NCI-H2196 (cell line): ENCODE results near the gene CNOT6.
A peak's percentile ranks its signal among the peaks of the same experiment; 100 is the strongest.

ENCODE experiments used
- DNase-seq: peaks from one replicate; lab custom pipeline; 2025; ENCODE audit not compliant: unreplicated experiment; lab: John Stamatoyannopoulos, UW

Gene CNOT6

DNA sequence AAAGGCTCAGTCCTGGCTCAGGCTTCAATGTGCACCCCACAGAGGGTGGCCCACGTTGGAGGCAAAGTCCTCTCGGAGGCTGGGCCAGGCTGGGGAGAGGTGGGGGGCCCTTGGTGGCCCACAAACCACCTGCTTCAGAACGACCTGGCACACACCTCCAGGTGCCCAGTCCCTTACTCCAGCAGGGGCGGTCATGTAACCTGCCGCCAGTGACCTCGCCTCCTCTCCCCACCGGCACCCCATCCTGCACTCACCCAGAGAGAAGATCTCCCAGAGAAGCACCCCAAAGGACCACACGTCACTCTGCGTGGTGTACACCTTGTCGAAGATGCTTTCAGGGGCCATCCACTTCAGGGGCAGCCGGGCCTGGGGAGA is 119.6 kb downstream of the CNOT6 start:
- no peak for DNase-seq

GRCh38 chr5:180618487-180618828 is 124.3 kb downstream of the CNOT6 start:
- DNase-seq, result no peak

- peak; percentile 23 for DNase-seq
Measured at GRCh38 chr5:180618829-180619562, 124.8 kb downstream of the CNOT6 start.

DNA sequence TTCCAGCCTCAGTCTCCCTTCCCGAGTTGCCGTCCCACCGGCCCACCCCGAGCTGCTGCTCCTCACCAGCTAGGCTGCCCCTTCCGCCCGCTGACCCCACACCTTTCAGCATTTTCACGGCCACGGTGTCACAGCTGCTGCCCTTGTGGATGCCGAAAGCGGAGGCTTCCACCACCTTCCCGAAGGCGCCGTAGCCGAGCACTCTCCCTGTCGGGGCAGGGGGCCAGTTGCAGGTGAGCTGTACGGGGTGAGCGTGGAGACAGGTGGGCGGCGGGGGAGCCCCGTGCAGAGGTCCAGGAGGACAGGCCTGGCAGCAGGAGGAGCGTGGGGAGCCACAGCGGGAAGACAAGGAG is 125.4 kb downstream of the CNOT6 start:
- no peak for DNase-seq

GRCh38 chr5:180620014-180620413 is 125.8 kb downstream of the CNOT6 start:
- no peak for DNase-seq

GRCh38 chr5:180621311-180621710 is 127.1 kb downstream of the CNOT6 start:
- no peak for DNase-seq

- DNase-seq, result no peak
Measured at GRCh38 chr5:180622910-180623309, 128.7 kb downstream of the CNOT6 start.

- DNase-seq, result no peak
Measured at GRCh38 chr5:180623411-180623834, 129.2 kb downstream of the CNOT6 start.

DNA sequence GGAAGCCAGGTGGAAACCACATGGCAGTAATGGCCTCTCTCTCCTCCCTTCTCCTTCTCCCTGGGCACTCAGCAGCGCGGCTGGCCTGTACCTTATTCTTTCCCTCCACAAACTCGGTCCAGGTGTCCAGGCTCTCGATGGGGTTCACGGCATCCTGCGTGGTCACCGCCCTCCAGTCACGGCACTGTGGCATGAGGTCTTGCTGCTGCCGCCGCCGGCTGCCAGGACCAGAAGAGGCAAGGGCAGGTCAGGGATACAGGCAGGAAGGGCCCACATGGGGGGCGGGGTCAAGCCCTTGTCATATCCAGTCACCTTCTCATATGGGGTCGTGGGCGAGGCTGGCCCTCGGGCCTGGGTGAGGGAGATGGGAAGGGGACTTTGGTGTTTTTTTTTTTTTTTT is 129.7 kb downstream of the CNOT6 start:
- DNase-seq, result no peak

DNA sequence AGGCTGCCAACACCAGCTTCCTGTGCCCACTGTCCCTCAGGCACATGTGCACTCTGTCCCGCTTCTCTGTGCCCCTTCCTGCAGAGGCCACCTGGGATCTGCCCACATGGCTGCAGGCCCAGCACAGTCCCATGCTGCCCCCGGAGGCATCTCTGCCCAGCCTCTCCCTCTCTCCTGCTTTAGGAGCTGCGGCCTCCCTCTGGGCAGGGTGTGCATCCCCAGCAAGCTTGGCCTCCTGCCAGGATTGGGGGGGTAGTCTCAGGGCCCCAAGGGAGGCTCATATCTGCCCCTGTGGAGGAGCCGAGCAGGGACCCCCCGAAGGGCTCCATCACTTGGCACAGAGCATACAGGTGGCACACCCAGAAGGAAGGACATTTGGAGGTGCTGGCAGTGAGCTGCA is 130.4 kb downstream of the CNOT6 start:
- no peak for DNase-seq

DNA sequence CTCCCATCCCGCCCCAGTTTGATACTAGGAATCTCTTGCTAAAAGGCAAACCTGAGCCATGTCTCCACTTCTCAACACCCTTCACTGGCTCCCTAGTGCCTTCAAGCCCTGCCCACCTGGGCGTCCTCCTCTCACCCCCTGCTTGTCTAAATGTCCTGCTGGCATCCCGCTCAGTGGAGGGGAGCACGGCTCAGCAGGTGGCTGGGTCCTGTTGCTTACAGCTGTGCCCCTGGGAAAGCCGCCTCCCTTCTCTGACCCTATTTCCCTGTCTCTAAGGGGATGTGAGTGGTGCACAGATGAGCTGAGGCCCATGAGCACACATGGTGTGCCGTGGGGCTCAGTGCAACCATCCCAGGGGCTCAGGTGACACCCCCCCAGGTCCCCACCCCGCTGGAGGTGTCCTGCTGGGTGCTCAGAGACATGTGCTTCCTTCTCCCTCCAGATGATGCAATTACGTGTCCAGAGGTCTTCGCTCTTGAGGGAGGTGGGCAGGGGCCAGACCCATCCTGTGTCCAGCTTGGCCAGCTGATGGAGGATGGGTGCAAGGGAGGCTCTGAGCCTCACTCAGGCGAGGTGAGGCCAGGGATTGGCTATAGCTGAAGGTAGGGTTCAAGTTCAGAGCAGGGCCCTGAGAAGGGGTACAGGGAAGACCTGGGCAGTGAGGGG is 131.1 kb downstream of the CNOT6 start:
- DNase-seq, result no peak

DNA sequence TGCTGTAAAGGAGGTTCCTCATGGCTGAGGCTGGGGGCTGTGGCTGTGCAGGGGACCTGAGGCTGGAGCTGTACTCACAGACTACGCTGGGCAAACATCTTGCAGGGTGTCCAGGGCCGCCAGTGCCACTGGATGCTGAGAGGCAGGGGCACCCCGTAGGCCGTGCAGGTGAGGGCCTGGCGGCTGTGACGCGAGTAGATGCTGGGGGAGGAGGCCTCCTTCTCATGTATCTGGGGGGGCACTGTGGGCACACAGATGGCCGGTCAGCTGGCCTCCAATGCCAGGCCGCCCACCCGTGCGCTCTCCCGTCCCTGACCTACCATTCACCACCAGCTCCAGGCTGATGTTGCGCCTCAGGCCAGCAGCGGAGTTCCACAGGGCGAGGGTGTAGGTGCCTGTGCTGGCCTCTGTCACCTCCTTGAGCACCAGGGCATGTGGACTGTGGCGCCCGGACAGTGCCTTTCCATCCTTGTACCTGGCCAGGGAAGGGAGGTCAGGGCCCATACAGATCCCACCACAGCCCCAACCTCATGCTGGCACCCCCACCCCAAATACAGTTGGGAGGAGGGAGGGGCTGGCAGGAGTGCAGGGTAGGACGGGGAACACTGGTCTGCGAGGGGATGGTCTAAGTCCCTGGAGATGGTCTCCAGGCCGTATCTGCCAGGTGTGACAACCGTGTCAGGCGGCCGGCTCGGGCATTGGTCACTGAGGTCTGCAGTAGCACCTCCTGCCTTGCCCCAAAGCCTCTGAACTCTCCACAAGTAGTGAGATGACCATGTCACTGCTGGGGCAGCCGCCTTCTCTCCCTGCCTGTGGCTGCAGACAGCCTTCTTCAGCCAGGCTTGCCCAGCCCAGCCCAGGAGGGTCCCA is 131.8 kb downstream of the CNOT6 start:
- DNase-seq, result no peak

GRCh38 chr5:180626661-180627385 is 132.6 kb downstream of the CNOT6 start:
- DNase-seq, result no peak

- no peak for DNase-seq
Measured at GRCh38 chr5:180627386-180628120, 133.4 kb downstream of the CNOT6 start.
